ENCODE data around the gene ZNF497. TPM values are rescaled to one million over a fixed set of nuclear protein-coding genes. Genes with fewer than 3 reads are reported as not detected.
"Not testable (repeated sequence)": the region's sequence is repeated elsewhere in the genome, so short reads cannot be mapped to it uniquely, and the experiment has no call there.

ZNF497 gene
- under 1 TPM; 0.55 to 0.99 (median 0.98) TPM for total RNA-seq

DNA sequence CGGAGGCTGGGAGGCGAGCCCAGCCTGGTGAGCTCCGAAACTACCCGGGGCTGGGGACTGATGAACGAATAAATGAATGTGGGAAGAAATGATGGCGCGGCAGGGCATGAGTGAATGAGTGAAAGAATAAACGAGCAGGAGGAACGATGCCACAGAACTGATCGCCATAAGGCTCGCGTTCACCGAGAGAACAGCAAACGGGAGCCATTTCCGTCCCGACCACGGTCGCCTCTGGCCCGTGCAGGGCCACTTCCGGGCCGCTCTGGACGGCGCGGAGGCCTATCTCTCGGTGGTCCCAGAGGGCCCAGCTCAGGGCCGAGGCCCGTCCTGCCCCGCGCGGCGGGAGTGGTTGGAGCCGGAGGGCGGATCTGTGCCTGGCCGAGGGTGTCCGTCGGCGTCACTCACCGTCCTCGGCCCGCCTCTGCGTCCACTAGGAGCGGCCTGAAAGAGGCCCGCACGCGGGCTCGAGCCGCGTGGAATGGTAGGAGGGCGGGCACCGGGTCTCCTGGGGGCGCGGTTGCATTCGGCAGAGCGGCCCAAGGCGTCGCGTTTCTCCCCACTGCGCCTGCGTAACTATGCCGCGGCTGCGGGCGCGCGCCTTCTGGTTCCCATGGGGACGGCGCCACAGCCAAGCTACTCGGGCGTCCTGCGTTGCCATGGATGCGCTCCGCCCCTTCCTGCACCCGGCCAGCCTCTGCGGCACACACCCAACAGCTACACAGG is at the start of gene ZNF497:
Gene ZNF497, minus strand, starts transcription at position 480 of the 723 bp plus-strand sequence. CDS start 5,116 bp downstream, outside the sequence.
- Mint-ChIP-seq H3K27me3 (ENCODE audit: low read depth) (peaks cover 5% of the 10 kb centered on the region), H3K36me3 (ENCODE audit: insufficient read depth) (no peaks in the 10 kb centered on the region)

DNA sequence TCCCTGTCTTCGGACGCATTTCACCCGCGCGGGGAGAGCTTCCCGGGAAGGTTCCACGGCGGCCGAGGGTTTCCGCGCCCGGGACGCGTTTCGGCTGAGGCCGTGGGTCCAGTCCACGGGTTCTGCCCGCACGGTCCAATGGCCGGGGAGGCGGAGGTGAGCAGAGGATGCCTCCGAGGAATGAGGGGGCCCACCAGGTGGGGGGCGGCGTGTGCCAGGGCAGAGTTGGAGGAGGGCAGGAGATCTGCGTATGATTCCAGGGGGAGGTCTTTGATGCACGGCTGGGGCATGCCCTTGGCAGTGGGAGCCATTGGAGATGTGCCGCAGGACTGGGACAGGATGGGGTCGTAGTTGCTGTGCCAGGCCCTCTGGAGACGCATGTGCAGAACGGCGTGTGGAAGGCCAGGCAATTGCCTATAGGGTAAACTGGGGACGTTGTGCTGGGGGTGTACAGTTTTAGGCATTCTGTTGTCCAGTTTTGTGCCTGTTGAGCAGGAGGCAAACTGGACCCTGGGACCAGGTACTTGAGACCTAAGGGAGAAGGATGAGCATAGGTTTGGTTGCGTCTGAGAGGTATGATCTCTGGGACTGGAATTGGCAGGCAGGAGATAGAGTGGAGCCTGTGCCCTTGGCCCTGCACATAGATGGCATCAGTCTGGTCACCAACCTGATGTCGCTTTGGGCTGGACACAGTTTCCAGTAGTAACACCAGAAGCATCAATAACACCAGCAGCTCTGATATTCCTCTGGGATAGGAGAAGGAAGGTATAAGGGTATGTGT is 46.6 kb upstream of the ZNF497 start:
- H3K4me3 Mint-ChIP-seq = peak overlapping the region; percentile 88
- peaks cover 26% of the 10 kb centered on the region for H3K4me1 Mint-ChIP-seq (ENCODE audit: low read depth)
- H3K27me3 Mint-ChIP-seq (ENCODE audit: low read depth) = no peaks in the 10 kb centered on the region
- ATAC-seq (peak; percentile 7 to 14), DNase-seq (no peak)
- H3K9me3 Mint-ChIP-seq = no peaks in the 10 kb centered on the region
- H3K36me3 Mint-ChIP-seq (ENCODE audit: insufficient read depth) = peaks cover 6% of the 10 kb centered on the region

More for the DNA sequence above, at the start of gene ZNF497:
- Mint-ChIP-seq H3K4me1 (ENCODE audit: low read depth) (peaks cover 19% of the 10 kb centered on the region), H3K9me3 (no peaks in the 10 kb centered on the region), H3K4me3 (peak within 1 kb of the TSS; percentile 94)
- ATAC-seq (peak; percentile 92 to 94), DNase-seq (peak; percentile 96)

DNA sequence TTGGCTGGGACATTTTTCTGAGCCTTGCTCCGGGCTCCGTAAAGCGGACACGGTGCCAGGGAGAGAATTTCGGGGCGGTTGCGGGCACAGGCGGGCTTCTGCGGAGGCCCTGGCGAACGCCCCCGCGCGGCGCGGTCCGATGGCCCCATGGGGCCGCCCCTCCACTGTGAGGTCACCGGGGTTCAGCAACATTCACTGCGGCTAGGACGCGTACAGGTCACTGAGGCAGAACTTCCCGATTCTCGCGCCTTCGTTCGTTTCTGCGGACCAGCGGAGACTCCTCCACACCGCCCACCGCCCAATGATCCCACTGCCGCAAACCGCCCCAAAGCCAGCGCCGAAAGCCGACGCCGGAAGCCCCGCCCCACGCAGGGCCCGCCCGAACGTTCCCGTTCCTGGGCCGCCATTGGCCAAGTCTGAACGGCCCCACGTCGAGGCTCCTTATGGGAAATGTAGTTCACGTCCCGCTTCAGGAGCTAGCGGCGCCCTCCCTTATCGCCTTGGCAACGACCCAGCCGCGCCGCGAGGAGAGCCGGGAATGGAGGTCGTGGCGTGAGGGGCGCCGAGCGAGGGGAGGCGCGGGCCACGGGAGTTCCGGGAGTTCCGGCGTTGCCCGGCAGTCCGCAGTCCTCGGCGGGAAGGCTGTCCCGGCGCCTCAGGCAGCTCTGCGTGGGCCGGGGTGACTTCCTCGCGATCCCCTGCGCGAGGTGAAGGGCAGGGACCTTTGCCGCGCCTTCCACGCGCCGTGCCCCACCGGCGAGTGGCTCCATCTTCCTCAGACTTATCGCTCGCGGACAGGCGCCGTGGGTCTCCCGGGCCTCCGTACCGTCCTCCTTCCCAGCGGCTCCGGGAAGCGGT is 45.8 kb upstream of the ZNF497 start, which contains the start of gene ZNF584:
Gene ZNF584, plus strand, starts transcription at position 498 of the 858 bp plus-strand sequence. CDS start 499 bp downstream, outside the sequence.
- Mint-ChIP-seq H3K27me3 (ENCODE audit: low read depth) (no peaks in the 10 kb centered on the region), H3K4me1 (ENCODE audit: low read depth) (peaks cover 26% of the 10 kb centered on the region), H3K9me3 (no peaks in the 10 kb centered on the region), H3K36me3 (ENCODE audit: insufficient read depth) (peaks cover 6% of the 10 kb centered on the region), H3K4me3 (peak within 1 kb of the TSS; percentile 88)
- ATAC-seq (peak; percentile 98), DNase-seq (peak; percentile 93)

DNA sequence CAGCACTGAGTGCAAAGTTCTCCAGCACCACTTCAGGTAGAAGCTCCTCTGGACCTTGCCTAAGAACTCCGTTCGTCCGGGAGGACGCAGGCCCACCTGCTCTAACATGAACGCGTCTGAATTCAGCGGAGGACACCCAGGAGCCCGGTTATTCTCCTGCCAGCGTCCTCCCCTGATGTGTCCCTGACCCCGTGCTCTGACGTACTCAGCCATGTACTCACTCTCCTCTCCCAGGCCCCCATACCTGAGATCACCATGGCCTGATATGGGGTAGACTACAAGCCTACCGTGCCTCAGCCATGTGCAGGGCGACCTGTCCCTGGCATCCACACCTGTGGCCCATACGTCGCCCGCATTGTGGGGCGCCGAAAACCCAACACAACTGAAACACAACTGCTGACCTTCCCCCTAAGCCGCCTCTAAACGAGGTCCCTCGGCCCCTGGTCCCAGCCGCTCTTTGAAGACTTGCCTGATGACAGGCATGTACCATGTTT is 45.2 kb upstream of the ZNF497 start:
- no peak for DNase-seq
- Mint-ChIP-seq H3K9me3 (no peaks in the 10 kb centered on the region), H3K4me3 (peak overlapping the region; percentile 88), H3K36me3 (ENCODE audit: insufficient read depth) (peaks cover 4% of the 10 kb centered on the region), H3K27me3 (ENCODE audit: low read depth) (no peaks in the 10 kb centered on the region), H3K4me1 (ENCODE audit: low read depth) (peaks cover 26% of the 10 kb centered on the region)
- ATAC-seq = peak; percentile 4 to 8

DNA sequence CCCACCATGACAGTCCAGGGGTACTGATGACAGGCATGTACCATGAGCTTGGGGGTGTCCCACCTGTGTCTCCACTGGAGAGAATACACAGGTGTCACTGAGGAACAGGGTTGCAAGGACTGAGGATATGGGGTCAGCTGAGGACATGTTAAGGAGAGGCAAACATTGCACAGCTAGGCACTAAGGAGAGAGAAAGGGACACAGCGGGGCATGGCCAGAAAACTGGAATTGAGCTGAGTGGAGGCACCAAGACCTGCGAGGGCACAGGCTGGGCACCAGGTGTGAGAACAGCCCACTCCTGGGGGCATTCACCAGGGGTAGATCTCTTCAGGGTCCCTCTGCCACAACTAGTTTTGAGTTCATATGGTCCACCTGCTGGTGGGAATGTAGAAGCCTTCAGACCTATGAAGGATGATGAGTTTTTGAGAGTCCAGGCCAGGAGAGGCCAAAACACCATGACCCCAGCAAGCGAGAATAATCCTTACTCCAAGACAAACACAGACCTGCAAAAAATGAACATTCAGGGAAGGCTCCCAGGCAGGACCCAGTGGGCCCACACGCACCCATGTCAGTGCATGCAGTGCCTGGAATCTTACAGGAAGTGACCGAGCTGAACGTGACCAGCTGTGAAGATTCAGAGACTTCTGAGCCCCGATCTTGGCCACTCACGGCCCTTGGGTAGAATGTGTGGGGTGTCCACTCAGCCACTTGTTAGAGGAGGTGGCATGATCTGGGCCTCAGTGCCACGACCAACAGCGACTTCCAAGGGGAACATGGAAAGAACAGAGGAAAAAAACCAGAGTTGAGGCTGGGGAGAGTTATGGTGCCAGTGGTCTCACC is 44.5 kb upstream of the ZNF497 start:
- Mint-ChIP-seq H3K36me3 (ENCODE audit: insufficient read depth) (no peaks in the 10 kb centered on the region), H3K4me3 (peak overlapping the region; percentile 88), H3K9me3 (no peaks in the 10 kb centered on the region), H3K4me1 (ENCODE audit: low read depth) (peaks cover 26% of the 10 kb centered on the region), H3K27me3 (ENCODE audit: low read depth) (no peaks in the 10 kb centered on the region)
- DNase-seq = no peak
- no peak for ATAC-seq

DNA sequence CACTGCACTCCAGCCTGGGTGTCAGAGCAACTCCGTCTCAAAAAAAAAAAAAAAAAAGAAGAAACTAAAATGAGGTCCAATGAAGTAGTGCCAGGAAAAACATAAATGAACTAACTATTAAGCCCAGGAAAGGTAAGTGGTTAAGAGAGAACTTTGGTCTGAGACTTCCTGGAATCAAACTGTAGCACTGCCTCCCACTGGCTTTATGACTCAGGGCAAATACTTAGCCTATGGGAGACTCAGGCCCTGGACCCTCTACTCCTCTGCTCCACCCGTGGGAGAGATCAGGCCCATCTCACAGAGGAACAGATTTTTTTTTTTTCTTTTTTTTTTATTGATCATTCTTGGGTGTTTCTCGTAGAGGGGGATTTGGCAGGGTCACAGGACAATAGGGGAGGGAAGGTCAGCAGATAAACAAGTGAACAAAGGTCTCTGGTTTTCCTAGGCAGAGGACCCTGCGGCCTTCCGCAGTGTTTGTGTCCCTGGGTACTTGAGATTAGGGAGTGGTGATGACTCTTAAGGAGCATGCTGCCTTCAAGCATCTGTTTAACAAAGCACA is 41.4 kb upstream of the ZNF497 start:
- H3K9me3 Mint-ChIP-seq; H3K4me3 Mint-ChIP-seq; DNase-seq; H3K36me3 Mint-ChIP-seq (ENCODE audit: insufficient read depth); ATAC-seq; H3K27me3 Mint-ChIP-seq (ENCODE audit: low read depth): not testable (repeated sequence)
- peaks cover 28% of the 10 kb centered on the region for H3K4me1 Mint-ChIP-seq (ENCODE audit: low read depth)

DNA sequence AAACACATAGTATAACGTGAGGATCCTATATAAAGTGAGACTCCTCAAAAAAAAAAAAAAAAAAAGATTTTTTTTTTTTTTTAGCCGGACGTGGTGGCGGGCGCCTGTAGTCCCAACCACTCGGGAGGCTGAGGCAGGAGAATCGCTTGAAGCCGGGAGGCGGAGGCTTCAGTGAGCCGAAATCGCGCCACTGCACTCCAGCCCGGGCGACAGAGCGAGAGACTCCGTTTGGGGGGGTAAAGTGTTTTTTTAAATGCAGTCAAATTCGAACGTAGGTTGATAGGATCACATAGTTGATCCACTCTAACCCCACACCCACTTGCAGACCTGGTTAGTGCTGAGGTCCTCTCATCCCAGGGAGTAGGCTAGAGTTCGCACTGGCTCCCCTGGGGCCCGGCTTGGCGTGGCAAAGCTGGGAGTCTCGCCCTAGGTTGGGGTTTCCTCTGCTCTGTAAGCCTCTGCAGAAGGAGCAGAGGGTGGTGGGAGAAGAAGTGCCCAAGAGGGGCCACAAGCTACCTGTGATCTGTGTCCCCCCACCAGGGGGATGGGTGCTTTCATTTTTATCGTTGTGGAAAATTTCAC is 39.4 kb upstream of the ZNF497 start:
- H3K4me3 Mint-ChIP-seq = peak overlapping the region; percentile 79
- DNase-seq = no peak

DNA sequence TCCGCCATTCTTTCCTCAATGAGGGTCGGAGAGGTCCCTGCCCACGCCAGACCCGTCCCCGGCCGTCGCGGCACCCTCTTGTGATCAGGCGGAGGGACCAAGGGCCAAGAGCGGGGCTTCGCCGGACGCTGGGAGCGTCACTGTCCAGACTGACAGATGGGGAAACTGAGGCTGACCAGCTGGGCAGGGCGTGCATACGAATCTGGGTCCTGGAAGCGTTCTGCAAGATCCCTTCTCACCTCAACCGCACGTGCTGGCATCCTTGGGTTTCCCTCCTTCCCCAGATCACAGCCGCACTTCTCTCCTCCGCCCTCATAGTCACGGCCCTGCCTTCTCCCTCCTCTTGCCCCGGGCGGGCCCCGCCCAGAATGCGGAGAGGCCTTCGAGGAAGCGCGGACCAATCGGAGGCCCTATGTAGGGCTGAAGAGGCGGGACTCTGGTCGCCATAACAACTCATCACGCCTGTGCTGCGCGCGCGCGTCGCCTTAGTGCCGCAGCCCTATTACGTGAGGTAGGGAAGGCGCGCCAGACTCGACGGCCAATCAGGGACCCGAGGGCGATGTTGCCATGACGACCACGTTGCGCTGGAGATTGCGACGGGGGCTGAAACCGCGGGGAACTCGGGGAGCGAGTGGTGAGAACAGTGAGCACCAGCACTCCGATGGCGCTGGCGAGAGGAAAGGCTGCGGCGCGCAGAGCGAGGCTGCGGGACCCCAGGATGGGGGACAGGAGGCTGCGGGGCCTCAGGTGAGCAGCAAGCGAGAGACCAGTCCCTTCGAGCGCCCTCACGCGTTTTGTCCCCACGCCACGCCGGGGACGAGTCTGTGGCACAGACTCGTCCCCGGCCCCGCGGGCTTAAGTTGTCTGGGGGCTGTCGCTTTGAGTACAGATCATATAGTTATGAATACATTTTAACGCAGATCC is 38.6 kb upstream of the ZNF497 start:
- peaks cover 15% of the 10 kb centered on the region for H3K27me3 Mint-ChIP-seq (ENCODE audit: low read depth)
- peak; percentile 98 for ATAC-seq

More for the DNA sequence above, 39.4 kb upstream of the ZNF497 start:
- Mint-ChIP-seq H3K9me3 (no peaks in the 10 kb centered on the region), H3K27me3 (ENCODE audit: low read depth) (peaks cover 15% of the 10 kb centered on the region), H3K4me1 (ENCODE audit: low read depth) (peaks cover 14% of the 10 kb centered on the region), H3K36me3 (ENCODE audit: insufficient read depth) (no peaks in the 10 kb centered on the region)
- no peak for ATAC-seq

DNA sequence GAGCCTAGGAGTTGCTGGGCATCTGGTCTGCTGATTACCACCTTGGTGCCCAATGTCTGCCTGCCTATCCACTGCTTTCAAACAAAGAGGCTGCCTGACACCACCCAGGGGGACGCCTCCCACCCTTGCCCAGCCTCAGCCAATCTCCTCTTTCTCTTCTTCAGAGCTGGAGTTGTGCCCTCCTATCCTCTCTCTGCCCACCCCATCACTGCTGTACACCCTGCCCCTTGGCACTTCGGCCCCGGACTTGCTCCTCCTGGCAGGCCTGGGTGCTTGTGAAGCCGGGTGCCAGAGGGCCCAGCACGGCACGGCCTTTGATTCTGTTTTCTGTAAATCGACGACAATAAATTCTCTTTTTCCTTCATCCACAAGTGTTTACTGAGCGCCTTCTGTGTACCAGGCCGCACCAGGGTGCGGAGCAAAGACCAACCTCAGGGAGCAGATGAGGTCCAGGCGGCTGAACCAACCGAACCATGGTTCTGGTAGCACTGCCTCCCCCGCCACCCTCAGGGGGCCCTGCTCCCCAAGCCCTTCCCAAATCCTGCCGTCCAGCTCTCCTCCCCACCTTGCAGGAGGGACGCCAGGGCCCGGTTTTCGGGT is 37.9 kb upstream of the ZNF497 start:
- H3K27me3 Mint-ChIP-seq (ENCODE audit: low read depth) = peaks cover 20% of the 10 kb centered on the region
- DNase-seq (no peak), ATAC-seq (no peak)
- H3K4me1 Mint-ChIP-seq (ENCODE audit: low read depth) = peaks cover 12% of the 10 kb centered on the region
- H3K36me3 Mint-ChIP-seq (ENCODE audit: insufficient read depth) = peaks cover 3% of the 10 kb centered on the region
- peak overlapping the region; percentile 79 for H3K4me3 Mint-ChIP-seq
- H3K9me3 Mint-ChIP-seq = no peaks in the 10 kb centered on the region

More for the DNA sequence above, 38.6 kb upstream of the ZNF497 start:
- Mint-ChIP-seq H3K36me3 (ENCODE audit: insufficient read depth) (no peaks in the 10 kb centered on the region), H3K4me3 (peak overlapping the region; percentile 79), H3K9me3 (no peaks in the 10 kb centered on the region), H3K4me1 (ENCODE audit: low read depth) (peaks cover 12% of the 10 kb centered on the region)
- peak; percentile 99 for DNase-seq

DNA sequence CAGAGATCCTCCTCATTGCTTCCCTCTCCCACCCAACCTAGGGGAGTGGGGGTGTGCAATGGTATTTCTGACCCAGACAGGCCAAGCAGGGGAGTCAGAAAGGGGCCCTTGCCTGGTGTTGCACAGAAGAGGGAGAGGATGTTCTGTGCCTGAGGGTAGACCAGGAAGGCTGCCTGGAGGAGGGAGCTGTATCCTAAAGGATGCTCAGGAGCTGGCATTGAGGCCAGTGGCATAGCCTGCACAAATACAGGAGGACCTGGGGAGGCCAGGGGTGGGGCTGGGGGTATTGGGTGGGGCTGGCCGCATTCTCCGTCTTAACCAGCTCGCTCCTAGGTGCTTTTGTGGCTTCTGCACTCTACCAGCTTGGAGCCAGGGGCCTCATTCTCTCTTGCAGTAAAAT is 37.4 kb upstream of the ZNF497 start:
- peaks cover 20% of the 10 kb centered on the region for H3K27me3 Mint-ChIP-seq (ENCODE audit: low read depth)

DNA sequence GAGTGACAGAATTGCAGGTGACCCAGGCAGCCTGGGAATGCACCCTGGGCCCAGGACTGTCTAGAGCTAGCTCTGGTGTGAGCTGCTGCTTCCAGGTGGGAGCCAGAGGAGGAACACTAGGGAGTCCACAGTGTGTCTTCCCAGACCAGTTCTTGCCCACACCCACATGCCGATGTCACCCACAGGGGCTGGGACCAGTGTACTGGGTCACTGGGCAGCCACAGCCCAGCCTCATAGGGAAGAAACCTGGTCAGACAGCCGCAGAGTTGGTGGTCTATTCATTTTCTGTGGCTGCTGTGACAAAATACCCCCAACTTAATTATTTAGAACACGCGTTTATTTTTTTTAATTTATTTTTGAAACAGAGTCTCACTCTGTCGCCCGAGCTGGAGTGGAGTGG is 36.0 kb upstream of the ZNF497 start:
- Mint-ChIP-seq H3K36me3 (ENCODE audit: insufficient read depth) (peaks cover 18% of the 10 kb centered on the region), H3K27me3 (ENCODE audit: low read depth) (peaks cover 20% of the 10 kb centered on the region), H3K9me3 (no peaks in the 10 kb centered on the region), H3K4me3 (no peak overlapping the region), H3K4me1 (ENCODE audit: low read depth) (peaks cover 12% of the 10 kb centered on the region)
- DNase-seq (no peak), ATAC-seq (no peak)

More for the DNA sequence above, 37.4 kb upstream of the ZNF497 start:
- Mint-ChIP-seq H3K36me3 (ENCODE audit: insufficient read depth) (peaks cover 5% of the 10 kb centered on the region), H3K9me3 (no peaks in the 10 kb centered on the region), H3K4me1 (ENCODE audit: low read depth) (peaks cover 12% of the 10 kb centered on the region), H3K4me3 (no peak overlapping the region)
- DNase-seq (no peak), ATAC-seq (no peak)
